ENCODE data around the gene METTL16.

- TF ChIP-seq PPARA (CRISPR knock-in tag; IDR thresholded peaks at IDR 0.05; ENCODE audit: borderline replicate concordance) (no peak), CSRNP3 (CRISPR knock-in tag; IDR thresholded peaks at IDR 0.05) (no peak), ZNF8 (CRISPR knock-in tag; IDR thresholded peaks at IDR 0.05) (no peak), ZFP30 (CRISPR knock-in tag; IDR thresholded peaks at IDR 0.05) (no peak), RARB (CRISPR knock-in tag; IDR thresholded peaks at IDR 0.05) (no peak), GLIS3 (CRISPR knock-in tag; IDR thresholded peaks at IDR 0.05) (no peak)
- TF ChIP-seq, protein P1, sequence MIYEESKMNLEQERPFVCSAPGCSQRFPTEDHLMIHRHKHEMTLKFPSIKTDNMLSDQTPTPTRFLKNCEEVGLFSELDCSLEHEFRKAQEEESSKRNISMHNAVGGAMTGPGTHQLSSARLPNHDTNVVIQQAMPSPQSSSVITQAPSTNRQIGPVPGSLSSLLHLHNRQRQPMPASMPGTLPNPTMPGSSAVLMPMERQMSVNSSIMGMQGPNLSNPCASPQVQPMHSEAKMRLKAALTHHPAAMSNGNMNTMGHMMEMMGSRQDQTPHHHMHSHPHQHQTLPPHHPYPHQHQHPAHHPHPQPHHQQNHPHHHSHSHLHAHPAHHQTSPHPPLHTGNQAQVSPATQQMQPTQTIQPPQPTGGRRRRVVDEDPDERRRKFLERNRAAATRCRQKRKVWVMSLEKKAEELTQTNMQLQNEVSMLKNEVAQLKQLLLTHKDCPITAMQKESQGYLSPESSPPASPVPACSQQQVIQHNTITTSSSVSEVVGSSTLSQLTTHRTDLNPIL (CRISPR knock-in tag; IDR thresholded peaks at IDR 0.05; ENCODE audit: low read depth) = no peak
- TF ChIP-seq, protein P2, sequence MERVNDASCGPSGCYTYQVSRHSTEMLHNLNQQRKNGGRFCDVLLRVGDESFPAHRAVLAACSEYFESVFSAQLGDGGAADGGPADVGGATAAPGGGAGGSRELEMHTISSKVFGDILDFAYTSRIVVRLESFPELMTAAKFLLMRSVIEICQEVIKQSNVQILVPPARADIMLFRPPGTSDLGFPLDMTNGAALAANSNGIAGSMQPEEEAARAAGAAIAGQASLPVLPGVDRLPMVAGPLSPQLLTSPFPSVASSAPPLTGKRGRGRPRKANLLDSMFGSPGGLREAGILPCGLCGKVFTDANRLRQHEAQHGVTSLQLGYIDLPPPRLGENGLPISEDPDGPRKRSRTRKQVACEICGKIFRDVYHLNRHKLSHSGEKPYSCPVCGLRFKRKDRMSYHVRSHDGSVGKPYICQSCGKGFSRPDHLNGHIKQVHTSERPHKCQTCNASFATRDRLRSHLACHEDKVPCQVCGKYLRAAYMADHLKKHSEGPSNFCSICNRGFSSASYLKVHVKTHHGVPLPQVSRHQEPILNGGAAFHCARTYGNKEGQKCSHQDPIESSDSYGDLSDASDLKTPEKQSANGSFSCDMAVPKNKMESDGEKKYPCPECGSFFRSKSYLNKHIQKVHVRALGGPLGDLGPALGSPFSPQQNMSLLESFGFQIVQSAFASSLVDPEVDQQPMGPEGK (CRISPR knock-in tag; IDR thresholded peaks at IDR 0.05; ENCODE audit: borderline replicate concordance) = no peak
Measured at GRCh38 chr17:2369039-2369438, 142.6 kb downstream of the METTL16 start.
